GM19397 (cell line): ENCODE results near the gene TAS1R1.

Experiments
- ATAC-seq: cut with Tn5 transposase; IDR thresholded peaks from one replicate; pipeline ENCODE4 v1.9.1; 2021; ENCODE audit warnings: mild to moderate bottlenecking, moderate library complexity; ENCODE audit not compliant: unreplicated experiment

The TAS1R1 gene

GRCh38 chr1:6570987-6571386 is 15.9 kb downstream of the TAS1R1 start:
- ATAC-seq: no peak

- no peak for ATAC-seq
Measured at GRCh38 chr1:6572653-6573383, 17.7 kb downstream of the TAS1R1 start.

GRCh38 chr1:6574025-6574620 is 19.0 kb downstream of the TAS1R1 start:
- no peak for ATAC-seq

- ATAC-seq: no peak
Measured at GRCh38 chr1:6574818-6575217, 19.7 kb downstream of the TAS1R1 start.

GRCh38 chr1:6577831-6578525 is 22.9 kb downstream of the TAS1R1 start:
- no peak for ATAC-seq

- ATAC-seq: no peak
Measured at GRCh38 chr1:6578624-6579373, 23.7 kb downstream of the TAS1R1 start.

GRCh38 chr1:6579374-6580118 is 24.4 kb downstream of the TAS1R1 start, which contains the start of gene ZBTB48:
Gene ZBTB48 (plus strand): TSS chr1:6579994. CDS start chr1:6580610, 616 bp downstream.
- peak; percentile 95 for ATAC-seq

- no peak for ATAC-seq
Measured at GRCh38 chr1:6580119-6580592, 25.0 kb downstream of the TAS1R1 start.

GRCh38 chr1:6580593-6581409 is 25.7 kb downstream of the TAS1R1 start:
- no peak for ATAC-seq

GRCh38 chr1:6581561-6582305 is 26.6 kb downstream of the TAS1R1 start:
- no peak for ATAC-seq

- ATAC-seq: no peak
Measured at GRCh38 chr1:6582370-6582769, 27.3 kb downstream of the TAS1R1 start.

- no peak for ATAC-seq
Measured at GRCh38 chr1:6584126-6585080, 29.3 kb downstream of the TAS1R1 start.

- ATAC-seq: no peak
Measured at GRCh38 chr1:6585081-6585722, 30.1 kb downstream of the TAS1R1 start.

- no peak for ATAC-seq
Measured at GRCh38 chr1:6585841-6586240, 30.7 kb downstream of the TAS1R1 start.

- ATAC-seq: no peak
Measured at GRCh38 chr1:6586404-6586816, 31.3 kb downstream of the TAS1R1 start.

- no peak for ATAC-seq
Measured at GRCh38 chr1:6587261-6588005, 32.3 kb downstream of the TAS1R1 start.
